Embryonic facial prominence (tissue), 1 donor: ENCODE results near the gene BZW2.
"Not testable (repeated sequence)": the region's sequence is repeated elsewhere in the genome, so short reads cannot be mapped to it uniquely, and the experiment has no call there.

Source experiments
- DNase-seq: peaks from one replicate; pipeline ENCODE4 v3.0.0-alpha.2; 2016; ENCODE audit errors: extremely low spot score

BZW2 gene

GRCh38 chr7:16644636-16645592 is 1.1 kb upstream of the BZW2 start:
- no peak for DNase-seq

DNA sequence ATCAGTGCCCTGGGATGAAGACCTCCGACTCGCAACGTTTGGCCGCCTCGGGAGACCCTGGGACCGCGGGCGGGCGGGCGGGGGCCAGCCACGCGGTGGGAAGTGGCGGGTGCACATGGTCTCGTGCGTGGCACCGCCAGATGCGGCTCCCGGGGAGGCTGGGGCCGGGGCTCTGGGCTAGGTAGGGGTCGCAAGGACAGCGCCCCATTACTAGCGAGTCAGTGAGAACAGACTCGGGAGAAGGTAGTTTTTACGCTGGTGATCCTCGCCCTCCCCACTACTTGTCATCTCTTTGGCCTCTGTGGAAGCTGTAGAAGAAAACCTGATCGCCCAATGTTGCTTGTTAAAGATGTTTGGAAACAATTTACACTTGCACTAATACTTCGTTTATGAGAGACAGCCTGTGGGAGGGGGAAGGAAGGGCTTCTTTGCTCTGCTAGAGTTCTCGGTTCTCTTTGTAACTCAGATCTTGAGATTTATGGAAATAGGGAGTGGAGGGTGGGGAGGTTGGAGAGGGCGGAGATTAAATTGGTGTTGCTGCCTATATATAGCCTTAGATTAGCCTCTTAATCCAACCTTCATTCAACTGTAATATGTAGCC is 591 bp downstream of the BZW2 start:
- no peak for DNase-seq

- no peak for DNase-seq
Observed at GRCh38 chr7:16647435-16647960, 1.5 kb downstream of the BZW2 start.

- no peak for DNase-seq
Observed at GRCh38 chr7:16648551-16648950, 2.6 kb downstream of the BZW2 start.

DNA sequence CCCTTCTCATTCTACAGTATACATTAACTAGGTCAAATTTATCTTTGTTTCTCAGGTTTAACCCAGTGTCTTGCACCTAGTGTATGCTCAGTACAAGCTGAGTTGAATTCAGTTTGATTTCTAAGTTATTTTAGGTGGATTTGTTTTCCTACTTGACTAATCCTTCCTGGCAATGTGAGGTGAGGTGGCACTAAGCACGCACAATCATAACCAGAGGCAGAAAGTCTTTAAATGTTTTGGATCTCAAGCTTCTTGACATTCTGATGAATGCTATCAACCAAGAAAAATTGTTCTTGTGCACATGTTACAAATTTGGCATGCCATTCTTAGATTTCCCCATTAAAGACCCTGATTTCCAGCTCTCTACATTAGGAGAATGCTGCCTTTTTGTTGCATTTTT is 3.2 kb downstream of the BZW2 start:
- DNase-seq, result no peak

DNA sequence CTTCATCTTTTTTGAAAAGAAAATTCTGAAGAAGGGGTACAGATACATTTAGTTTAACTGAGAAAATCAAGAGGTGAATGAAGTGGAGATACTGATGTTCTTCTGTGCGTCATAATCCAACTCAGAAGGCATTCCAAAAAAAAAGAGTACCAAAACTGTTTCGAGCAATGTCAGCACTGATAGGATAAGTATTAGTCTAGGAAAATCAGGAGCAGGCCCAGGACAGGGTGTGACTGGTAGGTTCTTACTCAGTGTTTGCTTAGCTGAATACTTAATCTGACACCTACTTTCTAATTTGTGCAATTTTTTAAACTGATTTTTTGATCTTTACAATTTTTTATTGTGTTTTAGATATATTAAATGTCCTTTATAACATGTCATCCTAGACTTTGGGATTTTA is 4.3 kb downstream of the BZW2 start:
- no peak for DNase-seq

- DNase-seq, result no peak
Observed at GRCh38 chr7:16651396-16652239, 5.6 kb downstream of the BZW2 start.

DNA sequence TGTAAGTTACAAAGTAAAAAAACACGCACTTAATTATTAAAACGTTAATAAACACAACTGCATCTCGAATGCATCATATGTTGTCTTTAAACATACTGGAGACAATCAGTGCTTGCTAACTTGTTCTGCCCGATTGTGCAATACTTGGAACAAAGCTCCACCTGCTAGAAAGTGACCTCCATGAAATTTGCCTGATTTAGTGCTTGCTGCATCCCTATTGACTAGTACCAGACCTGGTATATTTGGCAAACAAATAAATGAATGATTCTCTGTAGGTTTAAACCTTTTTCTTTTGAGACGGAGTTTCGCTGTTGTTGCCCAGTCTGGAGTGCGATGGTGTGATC is 6.2 kb downstream of the BZW2 start:
- DNase-seq, result no peak

DNA sequence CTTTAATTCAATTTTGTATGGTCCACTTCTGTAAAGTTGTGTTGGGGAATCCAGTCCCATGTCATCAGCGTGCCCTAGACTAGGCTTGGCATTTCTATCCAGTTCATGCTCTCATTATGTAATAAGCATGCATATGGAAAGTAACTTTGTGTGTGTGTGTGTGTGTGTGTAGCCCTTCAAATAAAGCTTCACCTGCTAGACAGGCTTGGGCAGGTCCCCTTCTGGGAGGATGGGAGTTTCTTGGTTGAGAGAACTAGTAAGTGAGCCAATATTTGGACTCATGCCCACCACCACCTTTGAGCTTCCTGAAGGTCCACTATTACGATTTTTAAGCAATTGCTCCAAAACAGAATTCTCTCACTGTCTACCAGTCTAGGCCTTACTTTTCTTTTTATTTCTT is 6.9 kb downstream of the BZW2 start:
- no peak for DNase-seq

DNA sequence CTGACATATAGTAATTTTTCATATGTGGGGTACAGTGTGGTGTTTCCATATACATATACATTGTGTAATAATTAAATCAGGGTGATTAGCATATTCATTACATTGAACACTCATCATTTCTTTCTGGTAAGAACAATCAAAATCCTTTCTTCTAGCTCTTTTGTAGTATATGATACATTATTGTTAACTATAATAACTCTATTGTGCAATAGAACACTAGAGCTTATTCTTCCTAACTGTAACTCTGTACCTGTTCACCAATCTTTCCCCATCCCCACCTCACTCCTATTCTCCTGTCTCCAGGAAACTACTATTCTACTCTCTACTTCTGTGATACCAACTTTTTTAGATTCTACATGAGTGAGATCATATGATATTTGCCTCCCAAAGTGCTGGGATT is 9.4 kb downstream of the BZW2 start:
- DNase-seq, result no peak

DNA sequence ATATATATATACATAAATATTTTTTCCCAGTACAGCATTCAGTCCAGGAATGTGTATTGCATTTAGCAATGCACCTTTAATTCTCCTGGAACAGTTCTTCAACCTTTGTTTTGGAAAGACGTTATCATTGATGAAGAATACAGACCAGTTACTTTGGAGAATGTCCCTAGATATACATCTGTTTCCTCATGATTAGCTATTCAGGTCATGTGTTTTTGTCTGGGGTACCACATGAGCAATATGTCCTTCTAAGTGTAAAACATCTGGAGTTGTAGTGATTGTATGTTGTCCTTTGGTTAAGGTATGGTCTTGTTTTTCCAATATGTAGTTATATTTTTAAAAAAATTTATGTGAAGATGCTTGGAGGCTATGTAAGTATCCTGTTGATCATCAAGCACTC is 10.2 kb downstream of the BZW2 start:
- no peak for DNase-seq

DNA sequence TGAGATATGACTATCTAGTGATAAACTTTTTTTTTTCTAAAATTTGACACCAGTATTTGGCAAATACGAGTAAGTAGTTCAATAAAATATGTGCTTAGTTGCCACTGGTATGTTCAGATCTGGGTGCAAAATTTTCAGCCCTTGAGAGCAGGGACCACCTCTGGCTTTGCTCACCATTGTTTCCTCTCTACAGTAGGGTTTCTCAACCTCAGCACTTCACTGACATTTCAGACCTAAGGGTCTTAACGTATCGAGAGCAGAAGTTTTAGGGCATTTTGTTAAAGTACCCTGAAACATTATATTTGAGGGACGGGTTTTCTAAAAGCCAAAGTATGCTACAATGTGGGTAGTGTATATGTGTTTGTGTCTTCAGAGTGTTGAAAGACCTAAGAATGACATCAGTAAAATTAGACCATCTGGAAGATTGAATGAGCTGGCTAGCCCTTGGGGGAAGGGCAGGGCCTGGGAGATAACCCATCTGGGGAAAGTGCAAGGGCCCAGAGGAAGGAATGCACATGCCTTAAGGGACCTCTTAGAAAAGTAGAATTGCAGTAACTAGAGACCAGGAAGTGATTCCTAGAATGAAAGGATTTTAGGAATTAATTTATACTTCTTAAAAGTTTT is 11.8 kb downstream of the BZW2 start:
- DNase-seq, result no peak

GRCh38 chr7:16659854-16660497 is 14.0 kb downstream of the BZW2 start:
- not testable (repeated sequence) for DNase-seq

- DNase-seq, result no peak
Observed at GRCh38 chr7:16660702-16661464, 14.9 kb downstream of the BZW2 start.

DNA sequence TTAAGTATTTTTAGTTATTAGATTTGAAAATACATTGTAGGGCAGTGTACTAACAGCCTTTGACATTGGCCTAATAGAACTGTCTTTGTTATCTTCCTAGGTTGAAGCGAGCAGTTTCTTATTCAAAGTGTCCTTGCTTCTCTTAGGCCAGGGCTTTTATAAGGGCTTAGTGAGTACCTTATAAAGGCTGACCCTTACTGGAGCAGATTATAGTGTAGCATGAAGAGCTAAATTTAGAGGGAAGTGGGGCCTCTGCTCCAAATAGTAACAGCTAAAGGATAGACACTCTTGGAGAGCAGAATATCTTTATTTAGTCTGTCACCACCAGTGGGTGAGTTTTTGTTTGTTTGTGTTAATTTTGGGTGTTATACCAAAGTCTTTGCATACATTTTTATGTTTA is 15.9 kb downstream of the BZW2 start:
- no peak for DNase-seq

- no peak for DNase-seq
Observed at GRCh38 chr7:16667355-16667754, 21.4 kb downstream of the BZW2 start.

DNA sequence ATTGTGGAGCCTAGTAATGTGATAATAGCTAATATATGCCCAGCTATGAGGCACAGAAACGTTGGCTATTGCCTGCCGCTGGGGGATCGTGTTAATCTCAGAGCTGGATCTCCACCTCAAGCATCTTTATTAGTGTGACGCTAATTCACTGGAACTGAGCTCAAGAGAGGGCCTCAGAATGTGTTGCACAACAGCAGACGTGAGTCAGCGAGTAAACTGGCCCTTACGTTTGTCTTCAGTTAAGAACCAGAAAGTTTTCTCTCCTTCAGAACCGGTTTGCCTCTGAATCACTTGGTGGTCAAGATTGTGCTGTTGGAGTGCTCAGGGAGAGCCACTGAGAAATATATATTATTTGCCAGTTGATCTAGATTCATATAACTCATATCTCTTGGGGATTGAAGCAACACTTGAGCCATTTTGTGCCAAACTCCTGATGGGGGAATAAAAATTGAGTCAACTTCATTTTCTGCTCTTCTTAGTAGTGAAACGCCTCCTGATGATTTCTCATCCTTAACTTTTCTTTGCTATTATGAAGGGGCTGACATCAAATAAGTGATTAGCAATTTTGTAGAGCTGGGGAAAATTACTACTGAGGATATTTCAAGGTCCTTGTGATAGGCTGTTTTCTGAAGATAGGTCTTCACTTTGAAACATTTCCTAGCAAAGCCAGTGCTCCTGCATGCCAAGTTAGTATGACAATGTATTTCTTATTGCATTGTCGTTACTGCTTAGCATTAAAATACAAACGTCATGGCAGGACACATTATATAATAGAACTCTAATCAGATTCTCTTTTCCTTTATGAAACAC is 22.3 kb downstream of the BZW2 start:
- no peak for DNase-seq

GRCh38 chr7:16668978-16669377 is 23.0 kb downstream of the BZW2 start:
- DNase-seq, result no peak

DNA sequence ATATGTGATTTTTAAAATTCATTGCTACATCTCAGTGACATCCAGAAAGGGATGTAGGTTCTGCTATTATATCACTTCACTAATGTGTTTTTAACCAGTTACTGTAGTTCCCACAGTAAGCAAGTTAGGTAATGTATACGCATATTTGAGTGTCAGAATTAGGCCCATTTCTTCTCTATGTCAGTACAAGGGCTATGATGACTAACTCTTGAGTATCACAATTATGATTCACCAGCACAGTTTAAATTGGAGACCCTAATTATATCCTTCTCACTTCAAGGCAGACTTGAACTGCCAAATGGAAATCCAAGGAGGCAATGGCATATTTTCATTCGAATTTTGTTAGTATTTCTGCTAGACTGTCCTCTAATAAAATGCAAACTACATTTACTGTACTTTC is 23.6 kb downstream of the BZW2 start:
- no peak for DNase-seq

DNA sequence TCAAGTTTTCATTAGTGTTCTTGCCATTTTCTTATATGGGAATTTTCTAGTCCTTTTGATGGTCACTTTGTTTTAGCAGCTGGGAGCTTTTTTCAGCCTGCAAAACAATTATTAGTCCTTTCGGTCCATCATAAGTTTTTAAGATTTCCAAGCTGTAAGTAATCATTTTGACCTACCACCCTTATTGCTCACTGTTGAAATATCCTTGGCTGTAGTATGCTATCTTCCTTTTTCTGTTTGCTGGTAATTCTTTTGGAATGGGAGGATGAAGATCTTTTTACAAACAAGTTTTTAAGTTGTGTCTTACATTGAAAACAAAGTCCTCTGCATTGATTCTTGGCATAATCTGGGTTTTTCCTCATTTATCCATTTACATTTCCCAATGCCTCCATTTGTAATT is 24.0 kb downstream of the BZW2 start:
- no peak for DNase-seq
